GM18517 (cell line): ENCODE data around the gene MOGAT1.
"Not testable (repeated sequence)": the region's sequence is repeated elsewhere in the genome, so short reads cannot be mapped to it uniquely, and the experiment has no call there.

Experiments used
- ATAC-seq: cut with Tn5 transposase; IDR thresholded peaks from one replicate; pipeline ENCODE4 v1.9.1; 2021; ENCODE audit warnings: mild to moderate bottlenecking, moderate library complexity; ENCODE audit not compliant: unreplicated experiment

MOGAT1 gene

DNA sequence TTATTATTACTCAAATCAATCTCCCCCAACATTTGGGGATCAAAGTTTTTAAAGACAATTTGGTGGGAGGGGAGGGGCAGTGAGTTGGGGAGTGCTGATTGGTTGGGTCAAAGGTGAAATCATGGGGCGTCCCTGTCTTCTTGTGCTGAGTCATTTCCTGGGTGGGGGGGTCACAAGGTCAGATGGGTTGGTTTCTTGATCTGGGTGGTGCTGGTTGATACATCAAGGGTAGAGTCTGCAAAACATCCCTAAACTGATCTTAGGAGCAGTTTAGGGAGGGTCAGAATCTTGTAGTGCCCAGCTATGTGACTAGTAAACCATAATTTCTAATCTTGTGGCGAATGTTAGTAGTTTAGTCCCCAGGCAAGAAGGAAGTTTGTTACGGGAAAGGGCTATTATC, 67.4 kb downstream of the MOGAT1 start:
- ATAC-seq: no peak

- ATAC-seq: no peak
These were observed 68.5 kb downstream of the MOGAT1 start for GRCh38 chr2:222739939-222740338.

DNA sequence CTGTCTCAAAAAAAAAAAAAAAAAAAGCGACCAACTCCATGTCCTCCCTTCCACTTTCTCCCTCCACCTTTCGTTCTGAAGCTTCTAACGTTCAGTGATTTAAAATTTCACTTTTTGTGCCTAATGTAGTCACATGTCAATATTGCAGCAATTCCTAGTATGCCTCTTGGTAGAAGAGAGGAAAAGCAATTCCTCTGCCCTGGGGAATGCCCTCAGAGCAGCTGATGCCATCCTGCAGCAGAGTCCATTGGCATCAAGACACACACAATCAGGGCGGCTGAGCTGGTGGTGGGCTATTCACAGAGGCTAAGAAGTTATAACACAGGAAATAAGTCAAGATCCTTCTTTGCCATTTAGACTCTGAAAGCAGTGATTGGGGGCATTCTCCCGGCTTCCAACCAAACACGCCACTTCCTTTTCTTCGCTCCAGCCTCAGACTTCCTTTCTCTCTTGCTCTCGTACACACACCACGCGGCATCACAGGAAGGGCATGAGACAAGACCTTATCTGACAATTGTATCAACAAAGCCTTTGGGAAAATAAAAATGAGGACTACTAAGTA, 71.9 kb downstream of the MOGAT1 start:
- no peak for ATAC-seq

- ATAC-seq: no peak
These were observed 74.5 kb downstream of the MOGAT1 start for GRCh38 chr2:222745836-222746559.

- peak; percentile 75 for ATAC-seq
These were observed 76.2 kb downstream of the MOGAT1 start for GRCh38 chr2:222747526-222748160.

- no peak for ATAC-seq
These were observed 79.1 kb downstream of the MOGAT1 start for GRCh38 chr2:222750533-222750932.

- ATAC-seq: no peak
These were observed 79.8 kb downstream of the MOGAT1 start for GRCh38 chr2:222751238-222751637.

GRCh38 chr2:222751821-222752719, 80.6 kb downstream of the MOGAT1 start:
- ATAC-seq: no peak

DNA sequence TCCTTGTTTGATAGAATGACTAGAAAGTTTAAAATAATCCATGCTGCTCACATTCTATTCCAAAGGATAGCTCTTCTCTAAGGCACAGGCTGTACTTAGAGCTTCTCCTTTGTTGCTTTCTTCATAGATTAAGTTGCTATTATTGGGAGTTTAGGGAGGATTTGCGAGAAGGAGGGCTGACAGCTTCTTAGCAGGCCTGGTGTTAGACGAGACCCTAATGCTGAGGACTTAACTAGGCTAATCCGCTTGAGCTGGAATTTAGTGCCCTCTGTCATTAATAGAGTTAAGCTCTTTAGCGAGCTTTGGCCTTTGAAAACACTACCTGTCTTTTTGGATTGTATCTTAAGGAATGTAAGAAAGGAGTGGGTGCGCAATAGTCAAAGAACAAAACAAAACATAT, 81.3 kb downstream of the MOGAT1 start:
- ATAC-seq: no peak

- no peak for ATAC-seq
These were observed 81.9 kb downstream of the MOGAT1 start for GRCh38 chr2:222753251-222753824.

GRCh38 chr2:222754324-222754930, 83.0 kb downstream of the MOGAT1 start:
- ATAC-seq: no peak

DNA sequence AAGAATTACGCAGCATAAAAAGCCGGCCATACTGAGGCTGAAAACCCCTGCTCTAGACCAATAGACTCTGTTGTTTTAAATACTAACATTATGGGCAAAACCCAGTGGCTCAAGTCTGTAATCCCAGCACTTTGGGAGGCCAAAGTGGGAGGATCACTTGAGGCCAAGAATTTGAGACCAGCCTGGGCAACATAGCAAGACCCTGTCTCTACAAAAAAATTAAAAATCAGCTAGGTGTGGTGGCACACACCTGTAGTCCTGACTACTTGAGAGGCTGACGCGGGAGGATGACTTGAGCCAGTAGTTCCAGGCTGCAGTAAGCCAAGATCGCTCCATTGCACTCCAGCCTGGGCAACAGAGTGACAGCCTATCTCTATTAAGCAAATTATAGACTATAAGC, 84.1 kb downstream of the MOGAT1 start:
- not testable (repeated sequence) for ATAC-seq

GRCh38 chr2:222756362-222756831, 84.9 kb downstream of the MOGAT1 start:
- ATAC-seq: no peak

- no peak for ATAC-seq
These were observed 85.6 kb downstream of the MOGAT1 start for GRCh38 chr2:222756951-222757650.
